ENCODE data around the gene EGFL6. TPM values are rescaled to one million over a fixed set of nuclear protein-coding genes. Genes with fewer than 3 reads are reported as not detected.
"Not testable (repeated sequence)": the region's sequence is repeated elsewhere in the genome, so short reads cannot be mapped to it uniquely, and the experiment has no call there.

EGFL6 gene
- total and polyA plus RNA-seq, 10 of the 15 experiments (the other 5 are each of a cell fraction or from before 2014, with no cell fraction given), result 0.03 TPM; not detected in 9

- Histone ChIP-seq H3K79me2 (ENCODE audit: control insufficient read depth, insufficient read depth, low read length) (no peaks in the 10 kb centered on the region), H3K27ac (ENCODE audit: control insufficient read depth, insufficient read depth) (no peak overlapping the region), H4K20me1 (ENCODE audit: control insufficient read depth, insufficient read depth) (no peaks in the 10 kb centered on the region), H3K27me3 (replicated peaks in 1 of 2; ENCODE audit: control insufficient read depth in 2 of 2, insufficient read depth in 2 of 2, low read length in 1 of 2) (no peaks in the 10 kb centered on the region; a peak in 1 of 4 replicates), H3K9ac (ENCODE audit: control insufficient read depth, insufficient read depth, low read length) (no peak overlapping the region), H3K4me2 (ENCODE audit: control insufficient read depth, insufficient read depth) (no peak overlapping the region), H3K4me1 (ENCODE audit: control insufficient read depth, insufficient read depth, low read length) (no peaks in the 10 kb centered on the region), H3K36me3 (ENCODE audit: control insufficient read depth in 2 of 2, insufficient read depth in 2 of 2, low read length in 1 of 2) (no peaks in the 10 kb centered on the region), H2AFZ (ENCODE audit: control insufficient read depth, low read depth, low read length) (no peak overlapping the region), H3K9me3 (replicated peaks; ENCODE audit: control insufficient read depth, insufficient read depth, low read length) (peaks cover 10% of the 10 kb centered on the region), H3K4me3 (no peak overlapping the region)
- in situ Hi-C loops (cut with MboI), result loop anchor here (5.0 kb wide), 1 partner anchor 122 kb away; no protein-coding TSS in a partner anchor
- FAIRE-seq, result no peak
- POLR2A ChIA-PET, result no interaction called here
- RAD21 ChIA-PET (ENCODE audit: unreplicated experiment), result no interaction called here
- TF ChIP-seq JUNB (IDR thresholded peaks at IDR 0.05), result no peak
- no peak for TF ChIP-seq TBL1XR1 (IDR thresholded peaks at IDR 0.05; ENCODE audit: low read depth, low read length)
- no peak for TF ChIP-seq CHD1 (IDR thresholded peaks at IDR 0.05; ENCODE audit: low read depth, low read length)
- TF ChIP-seq ZSCAN29 (IDR thresholded peaks at IDR 0.05), result no peak
- TF ChIP-seq SRF (IDR thresholded peaks at IDR 0.05; ENCODE audit: low read depth in 2 of 2, low read length in 2 of 2), result no peak
- TF ChIP-seq TCF7 (IDR thresholded peaks at IDR 0.05; ENCODE audit: borderline replicate concordance), result no peak
- no peak for TF ChIP-seq FOXK2 (IDR thresholded peaks at IDR 0.05)
- no peak for TF ChIP-seq MTA3 (IDR thresholded peaks at IDR 0.05; ENCODE audit: borderline replicate concordance, low read length)
- TF ChIP-seq EED (IDR thresholded peaks at IDR 0.05; ENCODE audit: low read depth), result no peak
- no peak for TF ChIP-seq PAX5 (IDR thresholded peaks at IDR 0.05; ENCODE audit: borderline replicate concordance, low read depth, low read length)
- TF ChIP-seq KAT2A (conservative IDR thresholded peaks at IDR 0.05; ENCODE audit: control insufficient read depth, low read depth, low read length), result no peak
- TF ChIP-seq, protein P1, sequence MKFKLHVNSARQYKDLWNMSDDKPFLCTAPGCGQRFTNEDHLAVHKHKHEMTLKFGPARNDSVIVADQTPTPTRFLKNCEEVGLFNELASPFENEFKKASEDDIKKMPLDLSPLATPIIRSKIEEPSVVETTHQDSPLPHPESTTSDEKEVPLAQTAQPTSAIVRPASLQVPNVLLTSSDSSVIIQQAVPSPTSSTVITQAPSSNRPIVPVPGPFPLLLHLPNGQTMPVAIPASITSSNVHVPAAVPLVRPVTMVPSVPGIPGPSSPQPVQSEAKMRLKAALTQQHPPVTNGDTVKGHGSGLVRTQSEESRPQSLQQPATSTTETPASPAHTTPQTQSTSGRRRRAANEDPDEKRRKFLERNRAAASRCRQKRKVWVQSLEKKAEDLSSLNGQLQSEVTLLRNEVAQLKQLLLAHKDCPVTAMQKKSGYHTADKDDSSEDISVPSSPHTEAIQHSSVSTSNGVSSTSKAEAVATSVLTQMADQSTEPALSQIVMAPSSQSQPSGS (IDR thresholded peaks at IDR 0.05; ENCODE audit: low read length), result no peak
- TF ChIP-seq LARP7 (IDR thresholded peaks at IDR 0.05), result no peak
- TF ChIP-seq EZH2 (IDR thresholded peaks at IDR 0.05; ENCODE audit: borderline replicate concordance, control insufficient read depth, low read depth, low read length), result no peak
- TF ChIP-seq RFX5 (IDR thresholded peaks at IDR 0.05; ENCODE audit: low read depth, low read length), result no peak
- no TSS peak for BruUV-seq (replicated peaks)
- intact Hi-C loops (cut with micrococcal nuclease; ENCODE audit: unreplicated experiment), result no loop called here
- SMC1A ChIA-PET (ENCODE audit: uncharacterized antibody, unreplicated experiment), result no interaction called here
- ATAC-seq, result no peak
- WGBS (ENCODE audit: insufficient coverage, insufficient replicate concordance, low lambda C conversion rate, missing lambda C conversion rate), result 15% methylated on average over 3 of the region's 3 CpGs
- no peak for DNase-seq (ENCODE audit: low read depth, low spot score)
- CTCF ChIA-PET, result no interaction called here
Observed at GRCh38 chrX:13638826-13639225, 69.4 kb downstream of the EGFL6 start.

DNA sequence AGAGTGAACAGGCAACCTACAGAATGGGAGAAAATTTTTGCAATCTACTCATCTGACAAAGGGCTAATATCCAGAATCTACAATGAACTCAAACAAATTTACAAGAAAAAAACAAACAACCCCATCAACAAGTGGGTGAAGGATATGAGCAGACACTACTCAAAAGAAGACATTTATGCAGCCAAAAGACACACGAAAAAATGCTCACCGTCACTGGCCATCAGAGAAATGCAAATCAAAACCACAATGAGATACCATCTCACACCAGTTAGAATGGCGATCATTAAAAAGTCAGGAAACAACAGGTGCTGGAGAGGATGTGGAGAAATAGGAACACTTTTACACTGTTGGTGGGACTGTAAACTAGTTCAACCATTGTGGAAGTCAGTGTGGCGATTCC is 72.3 kb downstream of the EGFL6 start:
- in situ Hi-C loops (cut with MboI), result loop anchor here (10.0 kb wide), 1 partner anchor 537 kb away; no protein-coding TSS in a partner anchor
- H3K4me1 ChIP-seq (ENCODE audit: control insufficient read depth, insufficient read depth, low read length); H2AFZ ChIP-seq (ENCODE audit: control insufficient read depth, low read depth, low read length); intact Hi-C loops (cut with micrococcal nuclease; ENCODE audit: unreplicated experiment); BruUV-seq (replicated peaks); ATAC-seq; H4K20me1 ChIP-seq (ENCODE audit: control insufficient read depth, insufficient read depth); H3K4me3 ChIP-seq; H3K9me3 ChIP-seq (replicated peaks; ENCODE audit: control insufficient read depth, insufficient read depth, low read length); SMC1A ChIA-PET (ENCODE audit: uncharacterized antibody, unreplicated experiment); H3K4me2 ChIP-seq (ENCODE audit: control insufficient read depth, insufficient read depth); H3K79me2 ChIP-seq (ENCODE audit: control insufficient read depth, insufficient read depth, low read length); H3K36me3 ChIP-seq (ENCODE audit: control insufficient read depth in 2 of 2, insufficient read depth in 2 of 2, low read length in 1 of 2); FAIRE-seq; CTCF ChIA-PET; H3K27me3 ChIP-seq (replicated peaks in 1 of 2; ENCODE audit: control insufficient read depth in 2 of 2, insufficient read depth in 2 of 2, low read length in 1 of 2); DNase-seq (ENCODE audit: low read depth, low spot score); POLR2A ChIA-PET; H3K27ac ChIP-seq (ENCODE audit: control insufficient read depth, insufficient read depth); H3K9ac ChIP-seq (ENCODE audit: control insufficient read depth, insufficient read depth, low read length); RAD21 ChIA-PET (ENCODE audit: unreplicated experiment): not testable (repeated sequence)
- WGBS (ENCODE audit: insufficient coverage, insufficient replicate concordance, low lambda C conversion rate, missing lambda C conversion rate), result 0% methylated on average over 2 of the region's 4 CpGs
